Panc1 (cell line): Measurements from ENCODE around the gene DPT. TPM values are rescaled to one million over a fixed set of nuclear protein-coding genes. Genes with fewer than 3 reads are reported as not detected.

Experiments
- ATAC-seq: fragments of 200-7000 bp; cut with Tn5 transposase; 2 replicates; pipeline ENCODE4 v1.9.1; 2020; ENCODE audit warnings: mild to moderate bottlenecking, moderate library complexity
- BruUV-seq: library from RNA; stranded (reverse); fragments of 400-500 nt; replicated peaks from 2 replicates; lab custom pipeline; 2021; lab: Mats Ljungman, UMichigan
- CTCF ChIA-PET: fragments of 300-600 bp; sonication (Branson Sonifier 250); formaldehyde crosslinking; loops from one replicate; lab custom pipeline; 2022; ENCODE audit warnings: antibody characterized with exemption; lab: Charles Lee
- POLR2A ChIA-PET: fragments of 300-600 bp; sonication (Branson Sonifier 250); formaldehyde crosslinking; loops from one replicate; lab custom pipeline; 2022; ENCODE audit warnings: antibody characterized with exemption; lab: Charles Lee
- DNase-seq: peaks from one replicate; pipeline ENCODE4 v3.0.0-alpha.2; 2010; ENCODE audit warnings: low read depth, low spot score
- H3K27ac ChIP-seq: 2 replicates; pipeline ENCODE4 v1.5.1; 2011; ENCODE audit warnings: mild to moderate bottlenecking, low read length, inconsistent platforms
- H3K27me3 ChIP-seq: fragments of 200-500 bp; sonication (Bioruptor generic); 2 replicates; pipeline ENCODE4 v1.6.0; 2014; ENCODE audit warnings: low read length, inconsistent platforms; ENCODE audit not compliant: control insufficient read depth, insufficient read depth
- H3K36me3 ChIP-seq: fragments of 200-500 bp; sonication (Bioruptor generic); 2 replicates; pipeline ENCODE4 v1.5.1; 2014; ENCODE audit warnings: inconsistent platforms, mild to moderate bottlenecking, low read length, moderate library complexity; ENCODE audit not compliant: control insufficient read depth, insufficient read depth
- H3K4me1 ChIP-seq: 2 replicates; pipeline ENCODE4 v1.5.1; 2011; ENCODE audit warnings: inconsistent platforms, mild to moderate bottlenecking, low read length, moderate library complexity; ENCODE audit not compliant: control insufficient read depth, insufficient read depth
- H3K4me3 ChIP-seq, 2 experiments: 2 replicates each; pipeline ENCODE4 v1.5.1; 2011 to 2012; ENCODE audit warnings: low read depth in 2 of 2, low read length in 2 of 2, mild to moderate bottlenecking in 2 of 2, inconsistent platforms in 1 of 2, moderate library complexity in 1 of 2
- H3K9me3 ChIP-seq: fragments of 200-500 bp; sonication (Bioruptor generic); 2 replicates; pipeline ENCODE4 v1.5.1; 2014; ENCODE audit warnings: low read depth, mild to moderate bottlenecking, inconsistent platforms, low read length, moderate library complexity; ENCODE audit not compliant: control insufficient read depth, insufficient read depth
- POLR2AphosphoS5 ChIP-seq: IDR thresholded peaks from 2 replicates; pipeline ENCODE4 v1.6.1; 2012; ENCODE audit warnings: mild to moderate bottlenecking, low read depth, low read length, moderate library complexity
- SIN3A ChIP-seq: IDR thresholded peaks from 2 replicates; pipeline ENCODE4 v1.6.1; 2012; ENCODE audit warnings: low read depth, mild to moderate bottlenecking, low read length, moderate library complexity, borderline replicate concordance; ENCODE audit not compliant: insufficient read depth
- TCF7L2 ChIP-seq: IDR thresholded peaks from 2 replicates; pipeline ENCODE4 v1.6.1; 2011; ENCODE audit warnings: mild to moderate bottlenecking, low read depth, low read length, inconsistent platforms
- in situ Hi-C: cut with HindIII; loops from 2 replicates; pipeline ENCODE4 v1.10.0; 2016; ENCODE audit warnings: low sequenced_read_pairs, low pct_unique_long_range_greater_than_20kb
- intact Hi-C: fragments of 100-400 bp; cut with micrococcal nuclease; formaldehyde crosslinking; loops from one replicate; pipeline ENCODE4 v1.10.0; 2022; ENCODE audit not compliant: unreplicated experiment
- total RNA-seq: library from RNA; stranded (reverse); gene quantifications from one replicate; pipeline ENCODE4 v1.2.1, GENCODE V29; 2021; ENCODE audit not compliant: unreplicated experiment
- TF ChIP-seq, protein P1 (sequence below), 2 experiments: IDR thresholded peaks; 2 replicates each; pipeline ENCODE4 v1.6.1; 2011 to 2012; ENCODE audit warnings: low read depth in 2 of 2, control low read depth in 1 of 2, low read length in 1 of 2, mild to moderate bottlenecking in 1 of 2, moderate library complexity in 1 of 2; ENCODE audit not compliant: insufficient read depth in 1 of 2
- TF ChIP-seq, protein P2 (sequence below): fragments of 450-650 bp; IDR thresholded peaks from 2 replicates; pipeline ENCODE4 v1.5.1; 2017; ENCODE audit warnings: mild to moderate bottlenecking

DPT gene
- total RNA-seq, 1 experiment from 2014 or later, result not detected

GRCh38 chr1:168645721-168646120, 83.3 kb downstream of the DPT start:
- in situ Hi-C loops (no loop called here), intact Hi-C loops (no loop called here)
- no TSS peak for BruUV-seq
- ATAC-seq (no peak), DNase-seq (no peak)
- Histone ChIP-seq H3K27me3 (peaks cover 2% of the 10 kb centered on the region; the same call in 1 of the 2 replicates), H3K27ac (no peak overlapping the region), H3K4me1 (no peaks in the 10 kb centered on the region), H3K9me3 (no peaks in the 10 kb centered on the region), H3K36me3 (no peaks in the 10 kb centered on the region), H3K4me3 (no peak overlapping the region)
- ChIA-PET POLR2A (no interaction called here), CTCF (no interaction called here)
- TF ChIP-seq POLR2AphosphoS5, result no peak
- TF ChIP-seq, protein P1, sequence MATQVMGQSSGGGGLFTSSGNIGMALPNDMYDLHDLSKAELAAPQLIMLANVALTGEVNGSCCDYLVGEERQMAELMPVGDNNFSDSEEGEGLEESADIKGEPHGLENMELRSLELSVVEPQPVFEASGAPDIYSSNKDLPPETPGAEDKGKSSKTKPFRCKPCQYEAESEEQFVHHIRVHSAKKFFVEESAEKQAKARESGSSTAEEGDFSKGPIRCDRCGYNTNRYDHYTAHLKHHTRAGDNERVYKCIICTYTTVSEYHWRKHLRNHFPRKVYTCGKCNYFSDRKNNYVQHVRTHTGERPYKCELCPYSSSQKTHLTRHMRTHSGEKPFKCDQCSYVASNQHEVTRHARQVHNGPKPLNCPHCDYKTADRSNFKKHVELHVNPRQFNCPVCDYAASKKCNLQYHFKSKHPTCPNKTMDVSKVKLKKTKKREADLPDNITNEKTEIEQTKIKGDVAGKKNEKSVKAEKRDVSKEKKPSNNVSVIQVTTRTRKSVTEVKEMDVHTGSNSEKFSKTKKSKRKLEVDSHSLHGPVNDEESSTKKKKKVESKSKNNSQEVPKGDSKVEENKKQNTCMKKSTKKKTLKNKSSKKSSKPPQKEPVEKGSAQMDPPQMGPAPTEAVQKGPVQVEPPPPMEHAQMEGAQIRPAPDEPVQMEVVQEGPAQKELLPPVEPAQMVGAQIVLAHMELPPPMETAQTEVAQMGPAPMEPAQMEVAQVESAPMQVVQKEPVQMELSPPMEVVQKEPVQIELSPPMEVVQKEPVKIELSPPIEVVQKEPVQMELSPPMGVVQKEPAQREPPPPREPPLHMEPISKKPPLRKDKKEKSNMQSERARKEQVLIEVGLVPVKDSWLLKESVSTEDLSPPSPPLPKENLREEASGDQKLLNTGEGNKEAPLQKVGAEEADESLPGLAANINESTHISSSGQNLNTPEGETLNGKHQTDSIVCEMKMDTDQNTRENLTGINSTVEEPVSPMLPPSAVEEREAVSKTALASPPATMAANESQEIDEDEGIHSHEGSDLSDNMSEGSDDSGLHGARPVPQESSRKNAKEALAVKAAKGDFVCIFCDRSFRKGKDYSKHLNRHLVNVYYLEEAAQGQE (IDR thresholded peaks at IDR 0.05; ENCODE audit: insufficient read depth in 1 of 2, low read depth in 2 of 2, low read length in 1 of 2), result no peak
- TF ChIP-seq, protein P2, sequence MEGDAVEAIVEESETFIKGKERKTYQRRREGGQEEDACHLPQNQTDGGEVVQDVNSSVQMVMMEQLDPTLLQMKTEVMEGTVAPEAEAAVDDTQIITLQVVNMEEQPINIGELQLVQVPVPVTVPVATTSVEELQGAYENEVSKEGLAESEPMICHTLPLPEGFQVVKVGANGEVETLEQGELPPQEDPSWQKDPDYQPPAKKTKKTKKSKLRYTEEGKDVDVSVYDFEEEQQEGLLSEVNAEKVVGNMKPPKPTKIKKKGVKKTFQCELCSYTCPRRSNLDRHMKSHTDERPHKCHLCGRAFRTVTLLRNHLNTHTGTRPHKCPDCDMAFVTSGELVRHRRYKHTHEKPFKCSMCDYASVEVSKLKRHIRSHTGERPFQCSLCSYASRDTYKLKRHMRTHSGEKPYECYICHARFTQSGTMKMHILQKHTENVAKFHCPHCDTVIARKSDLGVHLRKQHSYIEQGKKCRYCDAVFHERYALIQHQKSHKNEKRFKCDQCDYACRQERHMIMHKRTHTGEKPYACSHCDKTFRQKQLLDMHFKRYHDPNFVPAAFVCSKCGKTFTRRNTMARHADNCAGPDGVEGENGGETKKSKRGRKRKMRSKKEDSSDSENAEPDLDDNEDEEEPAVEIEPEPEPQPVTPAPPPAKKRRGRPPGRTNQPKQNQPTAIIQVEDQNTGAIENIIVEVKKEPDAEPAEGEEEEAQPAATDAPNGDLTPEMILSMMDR, result no peak
- TF ChIP-seq TCF7L2, result no peak
- TF ChIP-seq SIN3A, result no peak

Other genes starting within 250 kb of the DPT start
- gene XCL2, start 185.2 kb downstream of the DPT start, total RNA-seq, result not detected
- gene XCL1, start 152.6 kb downstream of the DPT start, total RNA-seq, result not detected